GM21381 (cell line): ENCODE data around the gene FGD4.
"Not testable (repeated sequence)": the region's sequence is repeated elsewhere in the genome, so short reads cannot be mapped to it uniquely, and the experiment has no call there.

Experiments
- ATAC-seq: cut with Tn5 transposase; IDR thresholded peaks from one replicate; pipeline ENCODE4 v1.9.1; 2021; ENCODE audit warnings: mild to moderate bottlenecking, moderate library complexity; ENCODE audit not compliant: unreplicated experiment

Gene FGD4

DNA sequence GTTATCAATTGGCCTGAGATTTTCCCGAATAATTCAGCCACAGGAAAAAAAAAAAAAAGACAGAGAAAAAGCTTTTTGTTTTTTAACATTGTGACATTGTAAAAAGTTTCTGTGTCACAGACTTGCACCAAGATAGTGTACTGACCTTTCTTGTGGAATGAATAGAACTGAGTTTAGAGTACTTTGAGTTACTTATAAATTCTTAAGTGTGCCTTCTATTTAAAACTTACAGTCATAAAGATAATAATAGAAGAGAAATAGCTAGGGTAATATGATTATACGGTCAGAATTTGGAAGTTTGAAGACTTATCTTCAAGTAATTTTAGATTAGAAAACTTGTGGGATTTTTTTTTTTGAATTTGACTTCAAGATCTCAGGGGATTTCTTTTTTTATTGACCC is 88.8 kb downstream of the FGD4 start:
- no peak for ATAC-seq

DNA sequence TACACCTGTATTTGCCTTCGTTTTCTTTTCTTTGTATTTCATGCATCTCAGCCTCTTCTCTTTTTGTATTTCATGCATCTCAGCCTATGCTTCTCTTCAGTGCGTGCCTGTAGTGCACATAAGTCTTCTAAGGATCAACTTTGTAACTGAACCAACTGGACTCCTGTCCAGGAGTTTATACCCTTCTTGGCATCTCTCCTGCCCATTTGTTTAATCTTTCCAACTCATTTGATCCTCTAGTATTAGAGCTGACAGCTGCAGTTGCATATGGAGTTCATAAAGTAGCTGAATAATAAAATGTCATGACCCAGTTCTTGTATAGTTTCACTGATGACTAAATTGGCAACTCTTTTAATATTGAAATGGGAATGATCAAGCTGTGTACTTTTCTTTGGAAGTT is 89.7 kb downstream of the FGD4 start:
- ATAC-seq, result no peak

DNA sequence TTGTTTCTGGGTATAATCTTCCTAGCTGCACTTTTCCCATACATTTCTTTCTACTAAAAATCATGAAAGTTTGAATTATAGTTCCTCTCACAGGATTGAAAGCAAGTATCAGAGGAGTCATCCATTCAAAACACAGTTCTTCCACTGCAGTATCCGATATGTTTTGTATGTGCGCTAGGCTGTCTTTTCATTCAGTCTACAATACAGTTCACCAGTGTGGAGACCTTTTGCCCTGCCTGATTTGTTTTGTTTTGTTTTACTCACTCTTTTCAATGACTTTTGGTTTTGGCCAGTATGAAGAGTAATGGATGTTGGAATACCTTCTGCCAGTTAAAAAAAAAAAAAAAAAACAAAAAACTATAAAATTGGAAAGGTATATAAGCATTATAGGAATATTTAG is 91.4 kb downstream of the FGD4 start:
- ATAC-seq, result no peak

DNA sequence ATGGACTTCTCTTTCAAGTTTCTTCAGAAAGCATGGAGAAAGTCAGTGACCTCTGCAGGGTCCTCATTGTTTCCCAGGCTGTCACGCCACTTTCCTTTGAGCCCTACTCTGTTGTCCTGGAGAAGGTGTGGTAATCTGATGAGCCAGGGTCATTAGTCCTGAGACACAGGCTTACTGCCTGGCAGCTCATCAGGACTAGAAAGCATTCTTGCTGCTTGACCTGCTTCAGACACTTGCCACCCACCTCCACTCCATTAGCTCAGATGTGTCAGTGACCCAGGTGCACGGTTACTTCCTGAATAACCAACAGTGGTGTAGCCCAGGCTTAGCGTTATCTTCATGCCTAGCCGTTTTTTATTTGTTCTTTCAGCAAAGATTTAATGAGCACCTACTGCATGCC is 93.9 kb downstream of the FGD4 start:
- no peak for ATAC-seq

DNA sequence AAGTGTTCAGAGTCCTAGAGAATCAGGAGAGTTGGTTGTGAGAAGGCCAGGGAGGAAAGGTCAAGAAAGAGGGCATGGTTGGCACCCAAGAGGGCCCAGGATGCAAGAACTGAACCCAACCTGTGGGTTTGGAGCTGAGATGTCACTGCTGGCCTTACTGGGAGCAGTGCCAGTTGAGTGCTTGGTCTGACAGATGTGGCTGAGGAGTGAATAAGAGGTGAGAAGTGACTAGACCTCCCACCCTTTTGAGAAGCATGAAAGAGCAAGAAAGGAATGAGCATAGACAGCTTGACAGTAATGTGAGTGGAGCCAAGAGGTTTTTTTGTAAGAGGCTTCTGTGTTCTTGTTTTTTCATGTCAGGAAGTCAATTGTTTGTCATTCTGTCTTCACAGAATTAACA is 95.3 kb downstream of the FGD4 start:
- ATAC-seq, result no peak

DNA sequence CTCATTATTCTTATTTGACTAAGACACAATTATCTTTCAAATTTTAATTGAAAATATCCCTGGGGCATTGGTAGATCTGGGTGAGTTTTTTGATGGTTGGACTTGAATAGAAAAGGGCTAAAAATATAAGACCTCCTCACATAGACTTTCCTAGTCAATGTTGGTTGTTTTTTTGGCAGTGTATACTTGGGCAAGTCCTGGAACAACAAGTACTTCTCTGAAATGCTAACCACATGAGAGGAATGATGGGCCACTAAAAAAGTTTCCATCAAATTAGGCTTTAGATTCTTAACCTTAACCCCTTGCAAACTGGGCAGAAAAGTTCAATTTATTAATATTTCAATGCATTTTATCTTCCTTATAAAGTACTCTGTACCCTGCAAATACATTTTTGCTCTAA is 97.6 kb downstream of the FGD4 start:
- no peak for ATAC-seq

DNA sequence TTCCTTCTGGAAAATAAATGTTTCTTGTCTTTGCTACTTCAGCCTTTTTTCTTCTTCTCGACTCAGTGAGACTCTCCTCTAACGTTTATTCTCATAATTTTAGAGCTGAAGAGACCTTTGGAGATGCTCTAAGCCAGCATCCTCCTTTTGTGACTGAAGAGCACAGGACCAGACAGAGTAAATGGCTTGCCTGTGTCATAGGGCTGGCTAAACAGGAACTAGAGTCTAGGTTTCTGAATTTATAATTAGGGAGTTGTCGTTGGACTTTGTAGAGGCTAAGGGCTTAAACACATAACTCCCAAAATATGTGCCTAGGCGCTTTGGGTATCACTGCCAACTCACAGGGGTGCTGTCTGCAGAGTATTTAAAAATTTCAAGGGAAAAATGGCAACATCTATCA is 98.5 kb downstream of the FGD4 start:
- ATAC-seq, result no peak

DNA sequence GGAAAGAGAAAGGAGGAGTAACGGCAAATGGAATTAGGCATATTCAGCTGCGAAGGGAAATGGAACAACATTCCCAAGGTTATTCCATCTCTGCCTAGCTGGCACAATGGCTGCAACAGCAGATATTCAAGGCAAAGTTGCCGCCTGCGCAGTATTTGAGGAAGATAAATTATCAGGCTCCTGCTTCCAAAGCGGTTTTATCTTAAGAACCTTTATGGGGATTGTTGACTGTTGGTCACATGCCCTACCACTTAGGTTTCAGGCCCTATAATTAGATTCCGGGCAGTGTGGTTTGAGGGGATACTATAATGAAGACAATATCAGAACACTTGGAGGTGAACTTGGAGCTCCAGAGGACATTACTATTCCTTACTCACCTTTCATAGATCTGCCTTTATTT is 99.7 kb downstream of the FGD4 start:
- no peak for ATAC-seq

DNA sequence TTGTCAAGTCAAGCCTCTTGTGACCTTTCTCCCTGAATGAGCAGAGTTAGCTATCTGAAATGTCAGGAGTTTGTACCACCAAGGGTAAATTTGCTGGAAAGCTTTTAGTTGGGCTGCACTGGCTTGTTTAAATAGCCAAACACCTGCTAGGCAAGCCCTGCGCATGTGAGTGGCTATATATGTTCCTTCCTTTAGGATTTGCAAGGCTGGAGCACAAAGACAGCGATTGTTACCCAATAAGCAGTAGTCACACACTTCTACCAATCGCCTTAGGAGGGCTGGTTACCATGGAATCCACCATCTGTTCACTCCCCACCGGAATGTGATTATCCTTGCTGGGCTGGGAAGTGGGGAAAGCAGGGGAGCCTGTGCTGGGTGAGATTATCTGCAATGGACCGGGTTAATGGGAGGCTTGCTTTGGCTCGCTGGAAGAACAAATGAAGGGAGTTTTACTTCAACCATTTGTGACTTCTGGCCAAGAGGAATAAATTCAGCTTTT is 102.5 kb downstream of the FGD4 start:
- ATAC-seq, result no peak

DNA sequence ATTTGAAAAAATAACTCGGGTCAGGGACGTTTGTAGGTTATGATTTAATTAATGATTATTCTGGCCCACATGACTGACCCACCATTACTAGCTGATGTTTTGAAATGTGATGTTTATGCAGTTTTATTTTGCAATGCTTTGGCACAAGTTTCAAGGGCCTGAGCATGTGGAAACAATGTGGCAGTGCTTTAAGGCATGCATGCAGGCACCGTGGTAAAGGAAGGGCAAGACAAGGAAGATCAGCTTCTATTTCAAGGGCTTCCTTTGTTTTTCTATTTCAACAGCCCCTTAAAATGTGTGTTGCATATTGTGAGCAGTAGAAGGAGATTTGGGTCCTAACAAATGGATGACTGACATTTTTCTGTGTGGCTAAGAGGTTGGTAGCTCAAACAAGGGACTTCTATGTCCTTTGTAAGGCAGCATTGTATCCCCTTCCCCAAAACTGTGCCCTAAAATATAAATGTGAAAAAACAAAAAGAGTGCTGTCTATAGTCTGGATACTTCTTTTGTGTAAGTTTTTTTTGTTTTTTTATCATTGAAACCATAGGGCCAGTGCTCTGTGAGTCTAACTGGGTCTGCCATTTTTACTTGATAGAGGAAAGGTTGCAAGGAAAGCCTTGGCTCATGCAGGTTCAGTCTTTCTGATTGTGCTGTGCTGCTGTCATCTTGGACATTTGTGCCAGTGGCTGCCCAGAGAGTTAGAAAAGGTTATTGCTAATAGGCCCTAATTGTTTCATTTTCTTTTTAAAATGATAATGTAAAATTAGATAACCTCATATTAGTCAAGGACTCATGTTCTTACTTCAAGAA is 103.5 kb downstream of the FGD4 start:
- no peak for ATAC-seq

DNA sequence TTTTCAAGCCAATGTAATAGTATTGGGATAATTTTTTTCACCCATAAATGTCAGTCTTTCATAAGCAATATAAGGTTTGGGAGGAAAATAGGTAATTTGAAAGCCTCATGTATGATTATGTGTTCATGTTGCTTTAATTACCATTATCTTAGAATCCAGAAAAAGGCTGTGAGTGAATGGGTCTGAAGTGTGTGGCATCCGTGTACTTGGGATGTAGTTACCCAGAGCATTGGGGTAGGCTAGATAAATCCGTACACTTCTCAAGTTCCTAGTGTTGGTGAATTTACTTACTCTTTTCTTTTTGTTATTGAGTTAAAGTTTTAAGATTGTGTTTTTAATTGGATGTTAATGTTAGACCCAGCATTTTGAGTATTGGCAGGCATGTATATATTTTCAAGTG is 104.4 kb downstream of the FGD4 start:
- no peak for ATAC-seq

DNA sequence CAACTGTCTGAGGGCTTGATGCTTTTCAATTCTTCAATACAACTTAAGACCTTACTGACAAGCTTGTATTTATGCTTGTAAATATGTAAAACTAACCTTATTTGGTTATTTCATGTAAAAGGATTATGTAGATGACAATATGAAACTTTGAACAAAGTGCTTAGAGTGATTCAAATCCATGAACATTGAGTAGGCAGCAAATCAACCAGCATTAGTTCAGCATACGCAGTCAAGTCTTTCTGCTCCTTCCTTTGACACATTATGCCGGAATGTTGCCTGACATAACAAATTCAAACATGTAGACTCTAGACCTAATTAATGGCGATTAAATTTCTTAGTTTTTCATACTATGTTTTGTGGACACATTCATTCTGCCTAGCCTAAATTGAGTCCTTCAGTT is 105.2 kb downstream of the FGD4 start:
- no peak for ATAC-seq

DNA sequence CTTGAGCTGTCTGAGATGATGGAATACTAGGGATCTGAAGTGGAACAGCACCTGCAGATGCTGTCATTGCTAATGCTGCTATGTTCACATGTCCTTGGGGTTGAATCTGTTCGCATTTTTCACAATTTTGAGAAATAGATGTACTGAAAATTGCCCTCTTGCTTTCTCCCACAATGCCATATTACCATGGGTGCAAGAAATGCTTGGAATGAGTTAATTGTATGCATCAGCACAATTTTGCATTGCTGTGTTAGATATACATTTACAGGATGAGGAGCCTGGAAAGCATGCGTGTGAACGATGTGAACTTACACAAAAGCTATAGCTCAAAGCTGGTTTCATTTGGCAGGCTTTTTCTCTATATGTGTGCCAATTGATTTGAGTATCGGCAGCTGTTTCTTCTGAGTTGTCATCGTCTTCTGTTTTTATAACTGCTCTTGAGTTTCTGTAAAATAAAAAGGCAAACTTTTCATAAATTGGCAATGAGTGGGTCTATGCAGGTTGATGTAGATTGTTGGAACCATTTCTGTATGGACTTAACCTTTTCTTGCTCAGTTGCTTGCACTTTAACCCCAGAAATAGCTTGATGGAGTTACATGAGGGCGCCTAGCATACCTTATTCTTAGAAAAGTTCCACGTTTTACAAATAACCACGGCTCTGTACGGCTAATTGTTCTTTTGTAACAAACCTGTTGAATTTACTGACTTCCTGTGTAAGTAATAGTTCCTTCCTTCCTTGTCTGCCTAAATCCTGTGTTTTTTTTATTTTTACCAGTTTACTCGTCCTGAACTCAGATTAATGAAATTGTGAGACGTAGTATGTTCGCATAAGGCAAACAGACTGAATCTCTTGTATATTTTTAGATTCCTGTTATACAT is 105.9 kb downstream of the FGD4 start:
- no peak for ATAC-seq

DNA sequence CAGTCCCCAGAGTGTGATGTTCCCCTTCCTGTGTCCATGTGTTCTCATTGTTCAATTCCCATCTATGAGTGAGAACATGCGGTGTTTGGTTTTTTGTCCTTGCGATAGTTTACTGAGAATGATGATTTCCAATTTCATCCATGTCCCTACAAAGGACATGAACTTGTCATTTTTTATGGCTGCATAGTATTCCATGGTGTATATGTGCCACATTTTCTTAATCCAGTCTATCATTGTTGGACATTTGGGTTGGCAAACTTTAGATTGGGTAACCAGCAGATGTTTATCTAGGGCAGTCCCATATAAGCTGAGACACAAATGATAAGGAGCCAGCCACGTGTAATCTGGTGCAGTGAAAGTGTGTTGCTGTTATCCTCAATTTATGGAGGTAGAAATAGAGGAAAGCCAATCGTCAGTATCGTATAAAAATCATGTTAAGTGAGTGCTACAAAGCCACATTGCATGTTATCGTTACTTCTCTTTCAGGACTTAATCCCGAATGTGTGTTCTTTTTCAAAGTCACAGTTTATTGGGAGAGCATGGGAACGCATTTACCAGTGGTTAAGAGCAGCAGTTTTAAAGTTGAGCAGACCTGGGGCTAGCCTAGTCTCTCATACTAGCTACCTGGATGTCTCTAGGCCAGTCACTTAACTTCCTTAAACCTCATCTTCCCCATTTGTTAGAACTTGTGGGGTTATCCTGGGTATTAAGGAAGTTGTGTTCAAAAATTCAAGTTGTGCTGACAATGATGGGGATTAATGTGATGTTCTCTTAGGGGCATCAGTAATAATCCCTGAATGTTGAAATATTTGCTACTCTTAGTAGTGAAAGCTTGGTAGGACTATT is 108.0 kb downstream of the FGD4 start:
- not testable (repeated sequence) for ATAC-seq

DNA sequence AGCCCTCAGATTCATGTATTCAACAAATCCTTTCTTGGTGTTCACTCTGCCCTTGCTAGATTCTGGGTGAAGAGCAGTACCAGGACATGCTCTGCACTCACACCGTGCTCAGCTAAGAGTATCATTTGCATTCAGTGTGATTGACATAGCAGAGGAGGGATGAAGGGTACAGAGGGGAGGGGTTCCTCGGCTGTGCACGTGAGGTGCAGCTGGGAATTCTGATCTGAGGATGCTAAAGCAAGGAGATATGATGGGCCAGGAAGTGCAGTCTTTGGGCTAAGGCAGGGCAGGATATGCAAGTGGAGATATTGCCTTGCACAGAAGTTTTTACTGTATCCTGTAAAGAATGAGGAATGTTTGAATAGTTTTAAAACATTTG is 108.6 kb downstream of the FGD4 start:
- ATAC-seq, result no peak

DNA sequence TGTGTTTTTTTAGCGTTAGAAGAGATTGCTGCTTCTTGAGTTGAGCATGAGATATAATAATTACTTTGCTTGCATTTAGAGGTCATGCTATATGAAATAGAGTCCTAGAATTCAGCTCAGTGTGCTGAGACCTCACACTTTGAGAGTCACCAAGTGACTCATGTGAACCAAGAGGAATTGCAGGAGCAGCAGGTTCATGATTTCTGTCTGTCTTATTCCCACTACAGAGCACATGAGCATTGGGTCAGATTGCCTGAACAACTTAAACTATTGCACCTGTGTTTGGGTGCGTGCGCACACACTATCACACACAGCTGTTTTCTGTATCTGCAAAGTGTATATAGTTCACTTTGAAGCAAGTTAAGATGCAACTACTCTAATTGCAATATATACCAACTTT is 109.3 kb downstream of the FGD4 start:
- ATAC-seq, result no peak

DNA sequence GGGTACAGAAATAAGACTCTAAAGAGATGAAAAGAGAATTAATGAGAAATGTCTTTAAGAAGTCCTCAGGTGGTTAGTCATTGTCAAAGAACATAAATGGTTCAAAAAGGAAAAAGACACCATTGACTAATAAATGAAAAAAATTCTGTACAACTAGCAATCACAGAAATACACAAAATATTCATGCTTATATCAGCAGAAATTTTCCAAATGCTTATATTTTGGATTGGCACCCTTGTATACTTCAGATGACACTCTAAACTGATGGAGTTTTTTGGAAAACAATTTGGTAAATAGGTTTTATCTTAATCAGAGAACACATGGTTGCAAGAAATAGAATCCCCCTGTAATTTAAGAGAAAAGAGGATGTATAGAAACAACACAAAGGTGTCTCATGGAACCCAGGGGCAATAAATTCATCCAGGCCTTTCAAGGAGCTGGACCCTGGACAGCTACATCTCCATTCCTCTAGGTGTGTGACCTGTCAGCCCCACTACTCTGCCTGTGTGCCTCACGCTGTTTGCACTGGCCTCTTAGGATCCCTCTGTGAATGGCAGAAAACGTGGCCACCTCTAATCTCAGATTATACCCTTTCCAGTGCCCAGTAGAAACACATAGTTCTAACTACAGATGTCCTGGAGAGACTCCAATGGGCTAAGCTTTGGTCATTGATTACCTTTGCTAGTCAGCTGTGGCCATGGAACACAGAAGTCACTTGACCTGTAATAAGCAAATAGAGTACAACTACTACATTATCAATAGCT is 110.2 kb downstream of the FGD4 start:
- no peak for ATAC-seq

DNA sequence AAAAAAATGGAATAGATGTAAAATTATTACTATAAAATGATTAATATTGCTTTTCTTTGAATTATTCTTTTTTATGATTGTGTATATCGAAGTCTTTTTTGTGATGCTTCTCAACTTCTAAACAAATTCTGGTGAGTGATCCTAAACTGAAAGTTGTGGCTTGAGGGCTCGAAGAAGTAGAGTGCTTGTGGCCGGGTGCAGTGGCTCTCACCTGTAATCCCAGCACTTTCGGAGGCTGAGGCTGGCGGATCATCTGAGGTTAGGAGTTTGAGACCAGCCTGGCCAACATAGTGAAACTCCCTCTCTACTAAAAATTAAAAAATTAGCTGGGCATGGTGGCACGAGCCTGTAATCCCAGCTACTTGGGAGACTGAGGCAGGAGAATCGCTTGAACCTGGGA is 112.6 kb downstream of the FGD4 start:
- not testable (repeated sequence) for ATAC-seq

DNA sequence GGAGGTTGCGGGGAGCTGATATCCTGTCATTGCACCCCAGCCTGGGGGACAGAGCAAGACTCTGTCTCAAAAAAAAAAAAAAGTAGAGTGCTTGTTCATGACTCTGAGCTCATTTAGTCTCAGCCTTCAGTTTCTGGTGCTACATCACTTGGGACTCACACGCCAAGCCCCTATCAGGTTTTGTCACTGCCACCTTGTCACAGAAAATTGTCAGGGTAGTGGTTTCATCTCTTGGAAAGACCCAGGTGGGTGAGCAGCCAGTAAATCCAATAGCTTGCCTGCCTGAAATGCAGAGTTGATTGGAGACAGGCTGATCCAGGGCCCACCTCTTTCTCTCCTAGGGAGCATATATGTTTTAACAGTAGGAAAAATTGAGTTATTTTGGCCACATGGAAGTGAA is 113.0 kb downstream of the FGD4 start:
- ATAC-seq, result no peak

DNA sequence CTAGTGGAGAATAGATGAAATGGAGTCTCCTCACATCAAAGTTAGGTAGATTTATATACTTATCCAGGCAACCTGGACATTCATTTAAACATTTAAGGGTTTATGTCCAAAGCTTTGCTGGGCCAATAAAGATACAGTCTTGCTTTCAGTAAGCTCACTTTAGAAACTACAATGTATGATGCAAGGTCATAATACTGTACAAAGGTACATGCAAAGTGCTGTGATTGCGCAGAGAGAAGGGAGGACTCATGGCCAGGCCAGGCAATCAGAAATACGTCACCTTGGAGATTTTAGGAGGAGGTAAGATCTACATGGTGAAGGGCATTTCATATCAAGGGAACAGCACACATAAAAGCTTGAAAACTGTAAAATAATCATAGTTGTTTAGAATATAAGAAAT is 113.6 kb downstream of the FGD4 start:
- ATAC-seq, result no peak
